Neural cell (in vitro differentiated cells): ENCODE measurements around the gene ELK3. TPM values are rescaled to one million over a fixed set of nuclear protein-coding genes. Genes with fewer than 3 reads are reported as not detected.

ENCODE experiments used
- H2AFZ ChIP-seq: fragments of 200-600, 300-800 bp; sonication (generic), shearing (Covaris generic); 2 replicates; pipeline ENCODE4 v1.6.0; 2014; ENCODE audit warnings: low read depth, mild to moderate bottlenecking, antibody characterized with exemption, low read length, moderate library complexity
- H3F3A ChIP-seq: fragments of 200-600 bp; shearing (Covaris generic); 2 replicates; pipeline ENCODE4 v1.6.1; 2016; ENCODE audit warnings: mild to moderate bottlenecking, moderate library complexity, mixed read lengths, antibody characterized with exemption, low read length; ENCODE audit not compliant: insufficient read depth, poor library complexity, severe bottlenecking
- H3K27ac ChIP-seq: fragments of 200-600, 300-800 bp; sonication (generic), shearing (Covaris generic); 2 replicates; pipeline ENCODE4 v1.5.1; 2014; ENCODE audit warnings: mild to moderate bottlenecking, low read length, moderate library complexity
- H3K27me3 ChIP-seq: fragments of 300-800, 200-600 bp; sonication (generic), shearing (Covaris generic); 2 replicates; pipeline ENCODE4 v1.6.0; 2014; ENCODE audit warnings: mild to moderate bottlenecking, low read depth, low read length, moderate library complexity; ENCODE audit not compliant: insufficient read depth
- H3K36me3 ChIP-seq: fragments of 300-800, 200-600 bp; sonication (generic), shearing (Covaris generic); 2 replicates; pipeline ENCODE4 v1.5.1; 2014; ENCODE audit warnings: mild to moderate bottlenecking, antibody characterized with exemption, low read length, moderate library complexity; ENCODE audit not compliant: insufficient read depth
- H3K4me2 ChIP-seq: fragments of 300-800, 200-600 bp; sonication (generic), shearing (Covaris generic); 2 replicates; pipeline ENCODE4 v1.6.0; 2014; ENCODE audit warnings: mild to moderate bottlenecking, low read length
- H3K4me3 ChIP-seq: fragments of 300-800, 200-600 bp; sonication (generic), shearing (Covaris generic); 2 replicates; pipeline ENCODE4 v1.5.1; 2014; ENCODE audit warnings: mild to moderate bottlenecking, low read length, moderate library complexity
- H3K79me2 ChIP-seq: fragments of 200-600 bp; shearing (Covaris generic); replicated peaks from 2 replicates; pipeline ENCODE4 v1.6.0; 2014; ENCODE audit warnings: mild to moderate bottlenecking, low read length, moderate library complexity; ENCODE audit not compliant: insufficient read depth
- H3K9ac ChIP-seq: fragments of 300-800, 200-600 bp; sonication (generic), shearing (Covaris generic); 2 replicates; pipeline ENCODE4 v1.6.1; 2016; ENCODE audit warnings: mild to moderate bottlenecking, low read length, mixed read lengths
- H3K9me2 ChIP-seq: fragments of 200-600 bp; shearing (Covaris generic); 2 replicates; pipeline ENCODE4 v1.6.1; 2016; ENCODE audit warnings: mild to moderate bottlenecking, low read length, mixed read lengths; ENCODE audit not compliant: insufficient read depth
- H3K9me3 ChIP-seq: fragments of 200-600, 300-800 bp; sonication (generic), shearing (Covaris generic); 2 replicates; pipeline ENCODE4 v1.6.1; 2016; ENCODE audit warnings: mild to moderate bottlenecking, mixed run types, low read length, moderate library complexity, mixed read lengths
- H4K20me1 ChIP-seq: fragments of 200-600 bp; shearing (Covaris generic); 2 replicates; pipeline ENCODE4 v1.6.1; 2016; ENCODE audit warnings: mild to moderate bottlenecking, mixed run types; ENCODE audit not compliant: insufficient read depth
- CTCF ChIP-seq: fragments of 450-650 bp; IDR thresholded peaks from 2 replicates; pipeline ENCODE4 v1.5.1; 2014; ENCODE audit warnings: antibody characterized with exemption, mild to moderate bottlenecking, moderate library complexity; ENCODE audit not compliant: poor library complexity, severe bottlenecking
- EP300 ChIP-seq: fragments of 450-650 bp; conservative IDR thresholded peaks from 2 replicates; pipeline ENCODE4 v1.6.1; 2014; ENCODE audit warnings: antibody characterized with exemption, mild to moderate bottlenecking, moderate library complexity; ENCODE audit not compliant: poor library complexity, severe bottlenecking
- EZH2 ChIP-seq: fragments of 200-600, 300-800 bp; shearing (Covaris generic), sonication (generic); IDR thresholded peaks from 2 replicates; pipeline ENCODE4 v1.6.1; 2014; ENCODE audit warnings: antibody characterized with exemption, low read length, borderline replicate concordance, mild to moderate bottlenecking; ENCODE audit not compliant: insufficient read depth, poor library complexity, severe bottlenecking
- MXI1 ChIP-seq: fragments of 450-650 bp; conservative IDR thresholded peaks from 2 replicates; pipeline ENCODE4 v1.6.1; 2014; ENCODE audit warnings: antibody characterized with exemption, mild to moderate bottlenecking; ENCODE audit not compliant: poor library complexity, severe bottlenecking
- POLR2AphosphoS5 ChIP-seq: IDR thresholded peaks from 2 replicates; pipeline ENCODE4 v1.6.1; 2012
- RAD21 ChIP-seq: fragments of 450-650 bp; conservative IDR thresholded peaks from 2 replicates; pipeline ENCODE4 v1.6.1; 2014; ENCODE audit warnings: antibody characterized with exemption, mild to moderate bottlenecking, moderate library complexity
- SMC3 ChIP-seq: fragments of 450-650 bp; conservative IDR thresholded peaks from 2 replicates; pipeline ENCODE4 v1.6.1; 2014; ENCODE audit warnings: antibody characterized with exemption, mild to moderate bottlenecking, moderate library complexity; ENCODE audit not compliant: poor library complexity
- TAF1 ChIP-seq: IDR thresholded peaks from 2 replicates; pipeline ENCODE4 v1.6.1; 2012; ENCODE audit warnings: low read depth
- polyA plus RNA-seq: library from polyadenylated mRNA; depleted of rRNA; stranded (reverse); fragments of >200 nt; gene quantifications from 2 replicates; pipeline ENCODE4 v1.2.3, GENCODE V29; 2014
- TF ChIP-seq, protein P1 (sequence below): IDR thresholded peaks from 2 replicates; pipeline ENCODE4 v1.6.1; 2012; ENCODE audit warnings: borderline replicate concordance

Gene ELK3
- polyA plus RNA-seq, 1 donor from 2014 or later, result 0.10 TPM

- H3K9me2 ChIP-seq, result no peaks in the 10 kb centered on the region
- H3K4me3 ChIP-seq, result no peak overlapping the region
- no peak overlapping the region for H3K9ac ChIP-seq
- no peaks in the 10 kb centered on the region for H3F3A ChIP-seq
- H3K27ac ChIP-seq, result no peak overlapping the region
- TF ChIP-seq EP300 (no peak), TAF1 (no peak), RAD21 (no peak), EZH2 (no peak), CTCF (no peak), MXI1 (no peak), SMC3 (no peak), POLR2AphosphoS5 (no peak)
- TF ChIP-seq, protein P1, sequence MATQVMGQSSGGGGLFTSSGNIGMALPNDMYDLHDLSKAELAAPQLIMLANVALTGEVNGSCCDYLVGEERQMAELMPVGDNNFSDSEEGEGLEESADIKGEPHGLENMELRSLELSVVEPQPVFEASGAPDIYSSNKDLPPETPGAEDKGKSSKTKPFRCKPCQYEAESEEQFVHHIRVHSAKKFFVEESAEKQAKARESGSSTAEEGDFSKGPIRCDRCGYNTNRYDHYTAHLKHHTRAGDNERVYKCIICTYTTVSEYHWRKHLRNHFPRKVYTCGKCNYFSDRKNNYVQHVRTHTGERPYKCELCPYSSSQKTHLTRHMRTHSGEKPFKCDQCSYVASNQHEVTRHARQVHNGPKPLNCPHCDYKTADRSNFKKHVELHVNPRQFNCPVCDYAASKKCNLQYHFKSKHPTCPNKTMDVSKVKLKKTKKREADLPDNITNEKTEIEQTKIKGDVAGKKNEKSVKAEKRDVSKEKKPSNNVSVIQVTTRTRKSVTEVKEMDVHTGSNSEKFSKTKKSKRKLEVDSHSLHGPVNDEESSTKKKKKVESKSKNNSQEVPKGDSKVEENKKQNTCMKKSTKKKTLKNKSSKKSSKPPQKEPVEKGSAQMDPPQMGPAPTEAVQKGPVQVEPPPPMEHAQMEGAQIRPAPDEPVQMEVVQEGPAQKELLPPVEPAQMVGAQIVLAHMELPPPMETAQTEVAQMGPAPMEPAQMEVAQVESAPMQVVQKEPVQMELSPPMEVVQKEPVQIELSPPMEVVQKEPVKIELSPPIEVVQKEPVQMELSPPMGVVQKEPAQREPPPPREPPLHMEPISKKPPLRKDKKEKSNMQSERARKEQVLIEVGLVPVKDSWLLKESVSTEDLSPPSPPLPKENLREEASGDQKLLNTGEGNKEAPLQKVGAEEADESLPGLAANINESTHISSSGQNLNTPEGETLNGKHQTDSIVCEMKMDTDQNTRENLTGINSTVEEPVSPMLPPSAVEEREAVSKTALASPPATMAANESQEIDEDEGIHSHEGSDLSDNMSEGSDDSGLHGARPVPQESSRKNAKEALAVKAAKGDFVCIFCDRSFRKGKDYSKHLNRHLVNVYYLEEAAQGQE, result no peak
- no peaks in the 10 kb centered on the region for H4K20me1 ChIP-seq
- no peak overlapping the region for H3K4me2 ChIP-seq
- H3K27me3 ChIP-seq, result no peaks in the 10 kb centered on the region
- no peaks in the 10 kb centered on the region for H3K9me3 ChIP-seq
- no peaks in the 10 kb centered on the region for H3K36me3 ChIP-seq
- no peak overlapping the region for H2AFZ ChIP-seq
- no peaks in the 10 kb centered on the region for H3K79me2 ChIP-seq
Measured at GRCh38 chr12:96241846-96242256, 47.7 kb downstream of the ELK3 start.

- Histone ChIP-seq H3K27me3 (no peaks in the 10 kb centered on the region), H3K4me2 (no peak overlapping the region), H3K9me3 (no peaks in the 10 kb centered on the region), H2AFZ (no peak overlapping the region), H3K4me3 (no peak overlapping the region), H4K20me1 (no peaks in the 10 kb centered on the region), H3F3A (no peaks in the 10 kb centered on the region), H3K36me3 (no peaks in the 10 kb centered on the region), H3K9ac (no peak overlapping the region), H3K27ac (no peak overlapping the region), H3K79me2 (no peaks in the 10 kb centered on the region), H3K9me2 (no peaks in the 10 kb centered on the region)
- no peak for TF ChIP-seq TAF1
- no peak for TF ChIP-seq EZH2
- no peak for TF ChIP-seq MXI1
- TF ChIP-seq, protein P1, result no peak
- no peak for TF ChIP-seq CTCF
- TF ChIP-seq POLR2AphosphoS5, result no peak
- TF ChIP-seq EP300, result no peak
- TF ChIP-seq SMC3, result no peak
- TF ChIP-seq RAD21, result no peak
Measured at GRCh38 chr12:96242597-96242996, 48.4 kb downstream of the ELK3 start.
